Duodenal mucosa (tissue), 2 donors: Measurements from ENCODE around the gene ARPP19.
"Not testable (repeated sequence)": the region's sequence is repeated elsewhere in the genome, so short reads cannot be mapped to it uniquely, and the experiment has no call there.

Experiments used
- H3K27ac ChIP-seq: one replicate; pipeline ENCODE4 v1.7.0; 2013; ENCODE audit warnings: low read depth, low read length
- H3K27me3 ChIP-seq, 2 donors: one replicate each; pipeline ENCODE4 v1.7.0; 2013; ENCODE audit warnings: low read length in 2 of 2, control low read depth in 1 of 2; ENCODE audit not compliant: insufficient read depth in 2 of 2, control insufficient read depth in 1 of 2
- H3K36me3 ChIP-seq, 2 donors: one replicate each; pipeline ENCODE4 v1.7.0; 2013; ENCODE audit warnings: low read length in 2 of 2, control low read depth in 1 of 2; ENCODE audit not compliant: insufficient read depth in 2 of 2, control insufficient read depth in 1 of 2
- H3K4me1 ChIP-seq, 2 donors: one replicate each; pipeline ENCODE4 v1.7.0; 2013; ENCODE audit warnings: low read length in 2 of 2, control low read depth in 1 of 2; ENCODE audit not compliant: insufficient read depth in 2 of 2, control insufficient read depth in 1 of 2
- H3K4me3 ChIP-seq, 2 donors: one replicate each; pipeline ENCODE4 v1.7.0; 2013; ENCODE audit warnings: low read length in 2 of 2, low read depth in 1 of 2
- H3K9ac ChIP-seq, 2 donors: one replicate each; pipeline ENCODE4 v1.7.0; 2013; ENCODE audit warnings: low read length in 2 of 2, low read depth in 1 of 2
- H3K9me3 ChIP-seq, 2 donors: one replicate each; pipeline ENCODE4 v1.7.0; 2013; ENCODE audit warnings: low read length in 2 of 2, control low read depth in 1 of 2; ENCODE audit not compliant: control insufficient read depth in 1 of 2

Gene ARPP19

DNA sequence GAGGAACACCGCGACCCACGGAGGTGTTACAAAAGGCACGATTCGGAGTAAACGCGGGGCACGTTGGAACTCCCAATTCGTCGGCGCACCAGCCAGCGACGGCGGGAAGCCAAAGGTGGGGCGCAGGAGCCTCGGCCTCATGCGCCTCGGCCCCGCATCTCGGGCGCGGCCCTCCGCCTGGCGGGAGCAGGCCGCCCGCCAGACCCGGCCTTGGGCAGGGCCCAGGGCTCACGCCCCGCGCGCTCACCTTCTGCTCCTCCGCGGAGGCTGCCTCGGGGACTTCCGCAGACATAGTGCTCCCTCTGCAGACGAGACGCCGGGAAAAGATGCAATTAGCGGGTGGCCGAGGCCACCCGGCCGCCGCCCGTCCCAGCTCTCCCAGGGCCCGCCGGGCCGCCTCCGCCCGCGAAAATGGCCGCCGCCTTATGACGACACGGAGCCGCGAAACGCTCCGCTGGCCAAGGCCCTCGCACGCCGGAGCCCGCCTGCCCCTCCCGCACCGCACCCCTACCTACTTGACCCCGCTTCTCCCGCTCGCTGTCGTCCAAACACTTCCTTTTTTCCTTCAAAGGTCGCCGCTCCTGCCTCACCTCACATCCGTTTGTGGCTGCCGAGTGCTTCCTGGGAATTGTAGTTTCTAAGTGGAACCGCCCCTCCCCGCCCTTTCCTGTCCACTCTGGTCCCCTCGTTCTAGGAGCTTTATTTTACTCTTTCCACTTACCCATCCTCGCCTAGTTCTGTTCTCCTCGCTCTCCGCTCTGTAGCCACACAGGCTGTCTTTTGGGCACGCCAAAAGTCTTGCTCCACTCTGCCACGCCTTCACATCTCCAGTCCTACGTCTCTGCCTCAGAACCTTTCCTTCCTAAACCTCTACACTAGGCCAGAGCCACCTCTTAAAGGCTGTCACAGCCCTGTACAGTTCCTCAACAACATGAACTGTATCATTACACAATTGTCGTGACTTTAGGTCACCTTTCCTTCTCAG is at the start of gene ARPP19:
Gene ARPP19 (minus strand): TSS at position 430 of the 985 bp plus-strand sequence. CDS start 138 bp downstream, at position 292.
- Histone ChIP-seq H3K9ac (peak within 1 kb of the TSS; percentile 71 to 96), H3K4me3 (peak within 1 kb of the TSS; percentile 72 to 79), H3K27me3 (no peaks in the 10 kb centered on the region), H3K9me3 (no peaks in the 10 kb centered on the region), H3K27ac (peak within 1 kb of the TSS; percentile 92), H3K4me1 (peaks cover 17 to 24% of the 10 kb centered on the region in 2 donors), H3K36me3 (no peaks in the 10 kb centered on the region)

GRCh38 chr15:52617026-52617425 is 48.2 kb upstream of the ARPP19 start:
- H3K36me3 ChIP-seq: peaks cover 9 to 46% of the 10 kb centered on the region in 2 donors
- H3K27me3 ChIP-seq: no peaks in the 10 kb centered on the region
- no peak overlapping the region for H3K27ac ChIP-seq
- no peak overlapping the region for H3K4me3 ChIP-seq
- no peak overlapping the region for H3K9ac ChIP-seq
- H3K4me1 ChIP-seq: no peaks in the 10 kb centered on the region
- H3K9me3 ChIP-seq: no peaks in the 10 kb centered on the region

GRCh38 chr15:52615302-52615701 is 46.5 kb upstream of the ARPP19 start:
- no peak overlapping the region for H3K27ac ChIP-seq
- H3K9me3 ChIP-seq: no peaks in the 10 kb centered on the region
- no peaks in the 10 kb centered on the region for H3K27me3 ChIP-seq
- H3K4me1 ChIP-seq: no peaks in the 10 kb centered on the region
- H3K9ac ChIP-seq: no peak overlapping the region
- H3K36me3 ChIP-seq: peaks cover 9 to 55% of the 10 kb centered on the region in 2 donors
- no peak overlapping the region for H3K4me3 ChIP-seq

- no peaks in the 10 kb centered on the region for H3K9me3 ChIP-seq
- H3K27ac ChIP-seq: no peak overlapping the region
- H3K27me3 ChIP-seq: no peaks in the 10 kb centered on the region
- no peak overlapping the region for H3K4me3 ChIP-seq
- no peaks in the 10 kb centered on the region for H3K4me1 ChIP-seq
- H3K36me3 ChIP-seq: peaks cover 21 to 56% of the 10 kb centered on the region in 2 donors
- no peak overlapping the region for H3K9ac ChIP-seq
Measured at GRCh38 chr15:52609593-52609992, 40.8 kb upstream of the ARPP19 start.

DNA sequence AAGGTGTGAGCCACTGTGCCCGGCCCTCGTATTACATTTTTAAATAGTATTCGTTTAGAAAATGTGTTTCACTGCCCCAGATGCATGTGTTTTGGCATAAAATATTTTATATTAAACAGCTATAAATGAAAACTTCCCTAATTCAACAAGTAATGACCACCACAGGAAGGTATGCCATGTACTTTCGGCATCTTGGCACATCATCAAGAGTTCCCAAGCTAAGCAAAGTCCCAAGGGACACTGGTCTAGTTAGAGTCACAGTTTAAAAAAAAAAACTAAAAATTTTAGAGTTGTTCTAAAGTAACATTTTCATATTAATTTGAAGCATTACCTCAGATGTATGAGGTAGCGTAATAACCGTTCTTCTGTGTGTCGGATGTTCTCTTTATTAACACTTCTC is 15.6 kb upstream of the ARPP19 start:
- no peak overlapping the region for H3K4me3 ChIP-seq
- no peaks in the 10 kb centered on the region for H3K9me3 ChIP-seq
- H3K36me3 ChIP-seq: peaks cover 6 to 40% of the 10 kb centered on the region in 2 donors
- no peaks in the 10 kb centered on the region for H3K27me3 ChIP-seq
- no peak overlapping the region for H3K27ac ChIP-seq
- H3K4me1 ChIP-seq: no peaks in the 10 kb centered on the region
- no peak overlapping the region for H3K9ac ChIP-seq

DNA sequence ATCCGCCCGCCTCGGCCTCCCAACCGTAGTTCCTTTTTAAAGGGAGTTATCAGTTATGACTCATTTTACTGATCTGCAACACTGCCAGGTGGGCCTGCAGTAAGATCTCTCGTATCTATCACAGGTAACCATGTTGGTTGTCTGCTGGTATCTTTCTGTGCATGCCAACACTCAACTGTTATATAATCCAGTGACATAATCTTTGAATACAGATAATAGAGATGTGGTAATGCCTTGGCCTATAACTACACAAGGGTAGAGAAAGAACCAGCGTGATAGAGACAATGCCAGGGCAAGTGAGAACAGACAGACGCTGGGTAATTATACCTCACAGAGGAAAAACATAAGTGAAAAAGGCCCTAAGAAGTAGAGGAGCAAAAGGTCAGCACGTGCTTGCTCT is 11.0 kb upstream of the ARPP19 start:
- no peak overlapping the region for H3K4me3 ChIP-seq
- no peaks in the 10 kb centered on the region for H3K27me3 ChIP-seq
- no peak overlapping the region for H3K9ac ChIP-seq
- no peaks in the 10 kb centered on the region for H3K4me1 ChIP-seq
- no peak overlapping the region for H3K27ac ChIP-seq
- H3K36me3 ChIP-seq: peaks cover 2 to 17% of the 10 kb centered on the region in 2 donors
- no peaks in the 10 kb centered on the region for H3K9me3 ChIP-seq

DNA sequence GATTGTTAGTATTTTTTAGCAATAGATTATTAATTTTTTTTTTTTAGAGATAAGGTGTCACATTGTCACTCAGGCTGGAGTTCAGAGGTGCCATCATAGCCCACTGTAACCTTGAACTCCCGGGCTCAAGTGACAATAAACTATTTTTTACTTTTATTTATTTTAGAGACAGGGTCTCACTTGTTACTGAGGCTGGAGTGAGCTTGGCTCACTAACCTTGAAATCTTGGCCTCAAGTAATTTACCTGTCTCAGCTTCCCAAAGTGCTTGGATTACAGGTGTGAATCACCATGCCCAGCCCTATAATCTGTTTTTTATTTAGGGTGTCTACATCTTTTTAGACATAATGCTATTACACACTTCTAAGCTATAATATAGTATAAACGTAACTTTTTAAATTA is 7.9 kb upstream of the ARPP19 start:
- H3K9me3 ChIP-seq: peaks cover 3% of the 10 kb centered on the region in 2 donors
- no peaks in the 10 kb centered on the region for H3K27me3 ChIP-seq
- H3K4me3 ChIP-seq: no peak overlapping the region
- no peaks in the 10 kb centered on the region for H3K4me1 ChIP-seq
- no peak overlapping the region for H3K9ac ChIP-seq
- H3K36me3 ChIP-seq: peaks cover 0 to 4% of the 10 kb centered on the region in 2 donors
- H3K27ac ChIP-seq: no peak overlapping the region

DNA sequence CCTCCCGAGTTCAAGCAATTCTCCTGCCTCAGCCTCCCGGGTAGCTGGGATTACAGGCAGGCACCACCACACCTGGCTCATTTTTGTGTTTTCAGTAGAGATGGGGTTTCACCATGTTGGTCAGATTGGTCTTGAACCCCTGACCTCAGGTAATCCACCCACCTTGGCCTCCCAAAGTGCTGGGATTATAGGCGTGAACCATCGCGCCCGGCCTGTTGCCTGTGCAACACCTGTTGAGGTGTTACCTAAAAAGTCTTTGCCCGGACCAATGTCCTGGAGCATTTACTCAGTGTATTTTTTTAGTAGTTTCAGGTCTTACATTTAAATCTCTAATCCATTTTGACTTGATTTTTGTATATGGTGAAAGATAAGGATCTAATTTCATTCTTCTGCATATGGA is 6.7 kb upstream of the ARPP19 start:
- not testable (repeated sequence) for H3K27ac ChIP-seq

GRCh38 chr15:52575072-52575471 is 6.2 kb upstream of the ARPP19 start:
- H3K4me3 ChIP-seq: no peak overlapping the region
- no peaks in the 10 kb centered on the region for H3K27me3 ChIP-seq
- H3K27ac ChIP-seq: no peak overlapping the region
- no peaks in the 10 kb centered on the region for H3K4me1 ChIP-seq
- H3K36me3 ChIP-seq: peaks cover 0 to 3% of the 10 kb centered on the region in 2 donors
- no peak overlapping the region for H3K9ac ChIP-seq
- peaks cover 3% of the 10 kb centered on the region in 2 donors for H3K9me3 ChIP-seq

More for the DNA sequence above, 6.7 kb upstream of the ARPP19 start:
- H3K9ac ChIP-seq, H3K4me1 ChIP-seq, H3K9me3 ChIP-seq, H3K36me3 ChIP-seq, H3K4me3 ChIP-seq, H3K27me3 ChIP-seq: not testable (repeated sequence)

DNA sequence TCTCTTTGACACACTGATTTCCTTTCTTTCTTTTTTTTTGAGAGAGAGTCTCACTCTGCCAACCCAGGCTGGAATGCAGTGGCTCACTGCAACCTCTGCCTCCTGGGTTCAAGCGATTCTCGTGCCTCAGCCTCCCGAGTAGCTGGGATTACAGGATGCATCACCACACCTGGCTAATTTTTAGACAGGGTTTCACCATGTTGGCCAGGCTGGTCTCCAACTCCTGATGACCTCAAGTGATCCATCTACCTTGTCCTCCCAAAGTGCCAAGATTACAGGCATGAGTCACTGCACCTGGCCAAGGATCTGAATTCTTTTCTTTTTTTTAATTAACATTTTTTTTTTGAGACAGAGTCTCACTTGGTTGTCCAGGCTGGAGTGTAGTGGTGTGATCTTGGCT is 5.8 kb upstream of the ARPP19 start:
- not testable (repeated sequence) for H3K27me3 ChIP-seq, H3K36me3 ChIP-seq, H3K4me1 ChIP-seq, H3K9me3 ChIP-seq, H3K9ac ChIP-seq, H3K4me3 ChIP-seq, H3K27ac ChIP-seq
